Muscle layer of colon (tissue), 2 donors: ENCODE measurements around the gene HOXC12.

Experiments
- H3K27ac ChIP-seq: one replicate; pipeline ENCODE4 v1.7.0; 2013; ENCODE audit warnings: low read depth, mild to moderate bottlenecking, low read length, moderate library complexity
- H3K27me3 ChIP-seq, 2 donors: one replicate each; pipeline ENCODE4 v1.7.0; 2013; ENCODE audit warnings: low read length in 2 of 2, mild to moderate bottlenecking in 2 of 2; ENCODE audit not compliant: insufficient read depth in 2 of 2, control insufficient read depth in 1 of 2
- H3K36me3 ChIP-seq: one replicate; pipeline ENCODE4 v1.7.0; 2013; ENCODE audit warnings: mild to moderate bottlenecking, low read length; ENCODE audit not compliant: insufficient read depth
- H3K4me1 ChIP-seq: one replicate; pipeline ENCODE4 v1.7.0; 2013; ENCODE audit warnings: mild to moderate bottlenecking, low read length; ENCODE audit not compliant: insufficient read depth
- H3K4me3 ChIP-seq, 2 donors: one replicate each; pipeline ENCODE4 v1.7.0; 2013; ENCODE audit warnings: low read length in 2 of 2, low read depth in 1 of 2, mild to moderate bottlenecking in 1 of 2, moderate library complexity in 1 of 2
- H3K9ac ChIP-seq: one replicate; pipeline ENCODE4 v1.7.0; 2013; ENCODE audit warnings: low read length
- H3K9me3 ChIP-seq: one replicate; pipeline ENCODE4 v1.7.0; 2013; ENCODE audit warnings: mild to moderate bottlenecking, low read length
- donor health status: abdominal sarcoma.
- donor health status: Adenocarcinoma of cecum.

The HOXC12 gene

GRCh38 chr12:53983950-53984572 lies 29.4 kb downstream of the HOXC12 start:
- H3K9ac ChIP-seq = no peak overlapping the region
- H3K27me3 ChIP-seq = peaks cover 59 to 85% of the 10 kb centered on the region in 2 donors
- no peak overlapping the region for H3K4me3 ChIP-seq
- no peaks in the 10 kb centered on the region for H3K9me3 ChIP-seq
- H3K4me1 ChIP-seq = peaks cover 17% of the 10 kb centered on the region
- no peak overlapping the region for H3K27ac ChIP-seq
- H3K36me3 ChIP-seq = no peaks in the 10 kb centered on the region

DNA sequence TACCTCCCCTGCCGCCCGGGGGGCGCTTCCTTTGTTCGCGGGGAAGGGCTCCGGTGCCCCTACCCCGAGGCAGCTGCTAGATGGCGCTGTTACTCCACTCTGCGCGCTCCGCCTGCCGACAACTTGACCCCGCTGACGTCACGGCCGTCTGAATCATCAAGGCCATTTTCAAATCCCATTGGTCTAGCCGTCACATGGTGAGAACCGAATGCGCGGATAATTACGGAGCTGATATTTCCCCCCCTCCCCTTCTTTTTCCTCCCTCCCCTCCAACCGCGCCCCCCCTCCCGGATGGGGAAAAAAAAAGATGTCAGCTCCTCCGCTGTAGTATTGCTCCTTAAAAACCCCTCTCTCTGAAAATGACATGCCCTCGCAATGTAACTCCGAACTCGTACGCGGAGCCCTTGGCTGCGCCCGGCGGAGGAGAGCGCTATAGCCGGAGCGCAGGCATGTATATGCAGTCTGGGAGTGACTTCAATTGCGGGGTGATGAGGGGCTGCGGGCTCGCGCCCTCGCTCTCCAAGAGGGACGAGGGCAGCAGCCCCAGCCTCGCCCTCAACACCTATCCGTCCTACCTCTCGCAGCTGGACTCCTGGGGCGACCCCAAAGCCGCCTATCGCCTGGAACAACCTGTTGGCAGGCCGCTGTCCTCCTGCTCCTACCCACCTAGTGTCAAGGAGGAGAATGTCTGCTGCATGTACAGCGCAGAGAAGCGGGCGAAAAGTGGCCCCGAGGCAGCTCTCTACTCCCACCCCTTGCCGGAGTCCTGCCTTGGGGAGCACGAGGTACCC lies 30.4 kb downstream of the HOXC12 start, which contains the start of gene HOXC10:
HOXC10 (plus strand) TSS at position 246 of the 791 bp plus-strand sequence; CDS start at position 360, 114 bp downstream.
- Histone ChIP-seq H3K27me3 (peaks cover 61 to 88% of the 10 kb centered on the region in 2 donors), H3K9me3 (no peaks in the 10 kb centered on the region), H3K4me3 (peak within 1 kb of the TSS; percentile 22 to 63), H3K9ac (no peak within 1 kb of the TSS), H3K4me1 (peaks cover 20% of the 10 kb centered on the region), H3K27ac (no peak within 1 kb of the TSS), H3K36me3 (no peaks in the 10 kb centered on the region)

DNA sequence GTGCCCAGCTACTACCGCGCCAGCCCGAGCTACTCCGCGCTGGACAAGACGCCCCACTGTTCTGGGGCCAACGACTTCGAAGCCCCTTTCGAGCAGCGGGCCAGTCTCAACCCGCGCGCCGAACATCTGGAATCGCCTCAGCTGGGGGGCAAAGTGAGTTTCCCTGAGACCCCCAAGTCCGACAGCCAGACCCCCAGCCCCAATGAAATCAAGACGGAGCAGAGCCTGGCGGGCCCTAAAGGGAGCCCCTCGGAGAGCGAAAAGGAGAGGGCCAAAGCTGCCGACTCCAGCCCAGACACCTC lies 30.9 kb downstream of the HOXC12 start:
- no peak overlapping the region for H3K27ac ChIP-seq
- peaks cover 20% of the 10 kb centered on the region for H3K4me1 ChIP-seq
- H3K9me3 ChIP-seq = no peaks in the 10 kb centered on the region
- H3K27me3 ChIP-seq = peaks cover 64 to 90% of the 10 kb centered on the region in 2 donors
- no peaks in the 10 kb centered on the region for H3K36me3 ChIP-seq
- no peak overlapping the region for H3K9ac ChIP-seq
- H3K4me3 ChIP-seq = peak overlapping the region; percentile 20 to 63

DNA sequence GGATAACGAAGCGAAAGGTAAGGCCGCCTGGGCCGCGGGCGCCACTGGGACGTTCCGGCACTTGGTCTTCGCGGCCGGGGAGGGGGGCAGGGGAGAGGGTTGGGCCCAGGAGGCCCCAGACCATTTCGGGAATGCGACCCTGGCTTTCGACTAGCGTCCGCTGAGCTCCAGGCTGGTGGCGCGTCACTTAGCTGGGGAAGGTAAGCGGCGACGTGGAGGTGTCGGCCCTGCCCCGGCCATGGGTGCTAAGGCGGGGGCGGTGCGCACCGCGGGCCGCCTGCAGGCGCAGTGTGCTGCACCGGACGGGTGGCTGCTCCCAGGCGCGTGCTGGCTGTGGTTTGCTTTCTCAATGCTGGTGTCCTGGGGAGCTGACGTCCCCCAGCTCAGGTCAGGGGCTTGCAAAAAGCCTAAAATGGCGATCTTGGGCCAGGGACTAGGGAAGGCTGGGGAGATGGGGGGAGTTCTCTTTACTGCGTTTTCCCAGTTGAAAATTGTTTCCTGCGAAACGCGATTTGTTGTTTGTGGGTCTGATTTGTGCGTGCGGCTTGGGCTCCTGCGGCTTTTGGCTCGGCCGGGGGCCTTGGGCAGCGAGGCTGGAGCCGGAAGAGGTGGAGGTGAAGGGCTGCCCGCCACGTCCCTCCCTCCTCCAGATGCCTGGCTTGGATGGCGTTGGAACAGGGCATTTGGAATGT lies 31.4 kb downstream of the HOXC12 start:
- H3K9ac ChIP-seq = no peak overlapping the region
- H3K4me1 ChIP-seq = peaks cover 20% of the 10 kb centered on the region
- peaks cover 68 to 95% of the 10 kb centered on the region in 2 donors for H3K27me3 ChIP-seq
- H3K9me3 ChIP-seq = no peaks in the 10 kb centered on the region
- H3K36me3 ChIP-seq = no peaks in the 10 kb centered on the region
- H3K27ac ChIP-seq = no peak overlapping the region
- peak overlapping the region; percentile 20 to 63 for H3K4me3 ChIP-seq

DNA sequence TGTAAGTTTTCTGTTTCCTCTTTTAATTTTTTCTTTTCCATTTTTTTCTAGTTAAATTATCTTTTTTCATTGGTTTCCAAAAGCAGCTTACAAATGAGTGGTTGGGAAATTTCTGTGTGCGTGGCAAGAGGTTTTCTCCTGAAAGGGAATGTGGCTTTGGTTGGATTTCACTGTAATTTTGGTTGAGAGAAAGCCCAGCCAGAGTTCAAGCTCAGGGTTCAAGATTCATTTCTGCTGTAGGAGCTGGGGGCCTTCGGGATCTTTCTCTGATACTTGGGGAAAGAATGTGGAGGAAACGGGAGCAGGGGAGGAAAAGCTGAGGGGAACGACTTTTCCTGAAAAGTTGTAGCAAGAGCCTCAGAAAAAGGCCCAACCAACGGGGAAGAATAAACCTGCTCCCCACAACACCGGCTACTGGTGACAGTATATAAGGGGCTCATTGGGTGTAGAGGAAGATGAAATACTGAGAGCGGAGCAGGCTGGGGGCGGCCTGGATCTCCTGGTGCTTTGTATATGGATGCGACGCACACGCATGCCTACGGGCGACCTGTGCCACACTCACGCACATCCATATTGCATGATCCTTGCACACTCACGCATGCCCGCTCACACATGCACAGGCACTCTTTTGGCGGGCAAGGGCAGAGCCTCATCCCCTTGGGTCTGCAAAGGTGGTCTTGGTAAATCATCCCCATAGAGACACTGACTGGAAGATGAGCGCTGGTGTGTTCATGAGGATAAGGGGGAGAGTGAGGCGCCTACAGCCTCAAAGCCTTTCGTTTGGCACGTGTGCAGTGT lies 32.2 kb downstream of the HOXC12 start:
- H3K4me1 ChIP-seq = peaks cover 20% of the 10 kb centered on the region
- peaks cover 68 to 98% of the 10 kb centered on the region in 2 donors for H3K27me3 ChIP-seq
- H3K27ac ChIP-seq = no peak overlapping the region

GRCh38 chr12:53987787-53988230 lies 33.1 kb downstream of the HOXC12 start:
- Histone ChIP-seq H3K4me1 (peaks cover 20% of the 10 kb centered on the region), H3K27me3 (peaks cover 72 to 98% of the 10 kb centered on the region in 2 donors), H3K36me3 (no peaks in the 10 kb centered on the region), H3K4me3 (no peak overlapping the region), H3K9ac (no peak overlapping the region), H3K27ac (no peak overlapping the region), H3K9me3 (no peaks in the 10 kb centered on the region)

More for the DNA sequence above, 32.2 kb downstream of the HOXC12 start:
- H3K9ac ChIP-seq = no peak overlapping the region
- peak overlapping the region; percentile 20 to 63 for H3K4me3 ChIP-seq
- no peaks in the 10 kb centered on the region for H3K9me3 ChIP-seq
- no peaks in the 10 kb centered on the region for H3K36me3 ChIP-seq

DNA sequence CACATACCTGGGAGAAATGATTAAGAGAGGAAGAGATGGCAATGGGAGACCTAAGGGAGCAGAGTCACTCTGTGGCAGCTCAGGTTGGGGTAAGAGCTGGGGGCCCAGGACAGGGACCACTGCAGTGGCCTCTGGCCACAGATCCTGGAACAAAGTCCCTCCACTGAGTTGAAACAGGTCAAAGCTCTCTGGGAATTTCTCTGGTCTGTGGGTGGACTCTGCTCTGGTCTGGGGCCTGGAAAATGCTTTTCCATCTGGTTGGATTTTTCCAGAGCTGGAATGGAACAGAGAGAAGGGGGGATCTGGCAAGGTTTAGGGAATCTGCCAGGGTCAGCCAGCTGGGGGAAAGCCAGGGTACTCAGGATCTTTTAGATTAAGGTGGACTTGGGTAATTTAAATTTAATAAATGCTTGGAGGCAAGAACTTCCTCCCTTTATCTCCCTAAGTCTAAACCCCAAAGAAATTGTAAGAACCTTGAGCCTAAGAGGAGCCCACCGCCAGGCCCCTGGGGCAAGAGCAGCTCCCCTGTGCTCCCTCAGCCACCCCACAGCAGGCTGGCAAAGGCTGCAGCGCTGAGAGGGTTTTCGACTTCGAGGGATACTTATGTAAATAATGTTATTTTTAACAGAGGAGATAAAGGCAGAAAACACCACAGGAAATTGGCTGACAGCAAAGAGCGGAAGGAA lies 34.0 kb downstream of the HOXC12 start:
- Histone ChIP-seq H3K36me3 (no peaks in the 10 kb centered on the region), H3K9ac (no peak overlapping the region), H3K4me3 (no peak overlapping the region), H3K27ac (no peak overlapping the region), H3K4me1 (peaks cover 20% of the 10 kb centered on the region), H3K27me3 (peaks cover 73 to 98% of the 10 kb centered on the region in 2 donors), H3K9me3 (no peaks in the 10 kb centered on the region)

DNA sequence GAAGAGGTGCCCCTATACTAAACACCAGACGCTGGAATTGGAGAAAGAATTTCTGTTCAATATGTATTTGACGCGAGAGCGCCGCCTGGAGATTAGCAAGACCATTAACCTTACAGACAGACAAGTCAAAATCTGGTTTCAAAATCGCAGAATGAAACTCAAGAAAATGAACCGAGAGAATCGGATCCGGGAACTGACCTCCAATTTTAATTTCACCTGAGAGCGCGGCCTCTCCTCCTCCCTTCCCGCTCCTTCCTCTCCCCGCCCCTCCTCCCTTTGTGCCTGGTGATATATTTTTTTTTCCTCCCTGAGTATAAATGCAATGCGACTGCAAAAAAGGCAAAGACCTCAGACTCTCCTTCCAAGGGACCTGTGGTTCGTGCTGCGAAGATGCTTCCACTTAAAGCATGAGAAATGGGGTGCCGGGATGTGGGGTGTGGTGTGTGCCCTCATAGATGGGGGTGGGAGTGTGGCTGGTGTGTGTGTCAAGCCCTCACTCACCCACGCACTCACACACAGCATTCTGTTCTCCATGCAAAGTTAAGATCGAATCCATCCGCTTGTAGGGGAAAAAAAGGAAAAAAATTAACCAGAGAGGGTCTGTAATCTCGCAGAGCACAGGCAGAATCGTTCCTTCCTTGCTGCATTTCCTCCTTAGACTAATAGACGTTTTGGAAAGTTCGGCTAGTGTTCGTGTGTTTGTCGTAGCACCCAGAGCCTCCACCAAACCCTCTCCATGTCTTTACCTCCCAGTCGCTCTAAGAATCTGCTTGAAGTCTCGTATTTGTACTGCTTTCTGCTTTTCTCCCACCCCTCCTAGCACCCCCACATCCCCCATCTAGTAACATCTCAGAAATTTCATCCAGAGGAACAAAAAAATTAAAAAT lies 34.8 kb downstream of the HOXC12 start:
- H3K4me3 ChIP-seq = no peak overlapping the region
- H3K9me3 ChIP-seq = no peaks in the 10 kb centered on the region
- H3K36me3 ChIP-seq = no peaks in the 10 kb centered on the region
- no peak overlapping the region for H3K27ac ChIP-seq
- no peak overlapping the region for H3K9ac ChIP-seq
- peaks cover 76 to 98% of the 10 kb centered on the region in 2 donors for H3K27me3 ChIP-seq
- H3K4me1 ChIP-seq = peaks cover 20% of the 10 kb centered on the region

GRCh38 chr12:53990311-53991076 lies 35.8 kb downstream of the HOXC12 start:
- Histone ChIP-seq H3K27ac (no peak overlapping the region), H3K4me3 (no peak overlapping the region), H3K9me3 (no peaks in the 10 kb centered on the region), H3K9ac (no peak overlapping the region), H3K27me3 (peaks cover 78 to 99% of the 10 kb centered on the region in 2 donors), H3K36me3 (no peaks in the 10 kb centered on the region), H3K4me1 (peaks cover 13% of the 10 kb centered on the region)
